ENCODE measurements around the gene TMC2.
A peak's percentile ranks its signal among the peaks of the same experiment; 100 is the strongest.
"Not testable (repeated sequence)": the region's sequence is repeated elsewhere in the genome, so short reads cannot be mapped to it uniquely, and the experiment has no call there.

Gene TMC2

DNA sequence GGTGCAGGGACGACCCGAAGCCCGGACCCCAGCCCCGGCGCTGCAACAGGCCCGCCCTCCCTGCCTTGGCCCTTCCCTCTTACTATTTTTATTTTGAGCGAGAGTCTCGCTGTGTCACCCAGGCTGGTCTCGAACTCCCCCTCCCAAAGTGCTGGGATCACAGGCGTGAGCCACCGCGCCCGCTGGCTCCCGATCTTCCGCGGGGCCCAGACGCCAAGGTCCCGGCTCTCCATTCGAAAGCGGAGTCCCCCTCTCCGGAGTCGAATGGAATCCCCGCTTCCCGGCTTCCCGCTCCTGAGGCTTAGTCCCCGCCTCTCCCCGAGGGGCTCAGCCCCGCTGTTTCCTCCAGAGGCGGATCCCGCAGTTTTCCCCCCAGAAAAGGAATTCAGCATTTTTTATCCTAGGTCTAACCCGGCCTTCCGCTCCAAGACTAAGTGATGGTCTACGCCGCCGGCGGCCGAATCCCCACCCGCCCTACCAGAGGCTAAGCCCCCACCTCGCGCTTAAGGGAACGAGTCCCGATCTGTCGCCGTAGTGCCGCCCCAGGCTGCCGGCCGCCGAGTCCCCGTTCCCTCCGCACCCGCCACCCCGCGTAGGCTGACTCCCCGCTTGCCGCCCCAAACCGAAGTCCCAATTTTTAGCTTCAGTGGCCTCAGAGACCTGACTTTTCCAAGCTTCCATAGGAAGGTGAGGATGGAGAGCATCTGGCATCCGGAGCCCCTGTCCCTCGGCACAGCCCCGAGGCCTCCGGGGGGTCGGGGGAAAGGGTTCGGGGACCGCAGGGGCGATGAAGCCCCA, 11.5 kb upstream of the TMC2 start:
- peak; percentile 12 to 23 for DNase-seq

- not testable (repeated sequence) for DNase-seq
Observed at GRCh38 chr20:2526218-2526583, 10.2 kb upstream of the TMC2 start.

DNA sequence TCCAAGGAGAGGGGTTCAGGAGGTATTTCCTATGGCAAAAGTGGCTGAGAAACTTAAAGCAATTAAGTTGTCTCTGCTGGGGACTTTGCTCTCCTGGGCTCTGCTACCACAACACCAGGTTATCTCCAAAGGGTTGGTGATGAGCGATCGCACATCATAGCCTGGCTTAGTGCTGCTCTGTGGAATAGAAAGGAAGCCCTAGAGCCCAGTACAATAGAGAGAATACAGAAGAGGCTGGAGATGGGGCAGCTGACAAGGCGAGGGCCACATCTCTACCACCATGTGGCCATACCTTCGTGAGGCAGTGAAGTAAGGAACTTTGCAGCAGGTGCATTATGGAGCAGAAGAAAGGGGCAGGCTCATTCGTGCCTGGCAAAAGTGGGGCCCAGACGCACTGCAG, 8.6 kb upstream of the TMC2 start:
- no peak for DNase-seq

GRCh38 chr20:2528671-2529271, 7.6 kb upstream of the TMC2 start:
- no peak for DNase-seq

DNA sequence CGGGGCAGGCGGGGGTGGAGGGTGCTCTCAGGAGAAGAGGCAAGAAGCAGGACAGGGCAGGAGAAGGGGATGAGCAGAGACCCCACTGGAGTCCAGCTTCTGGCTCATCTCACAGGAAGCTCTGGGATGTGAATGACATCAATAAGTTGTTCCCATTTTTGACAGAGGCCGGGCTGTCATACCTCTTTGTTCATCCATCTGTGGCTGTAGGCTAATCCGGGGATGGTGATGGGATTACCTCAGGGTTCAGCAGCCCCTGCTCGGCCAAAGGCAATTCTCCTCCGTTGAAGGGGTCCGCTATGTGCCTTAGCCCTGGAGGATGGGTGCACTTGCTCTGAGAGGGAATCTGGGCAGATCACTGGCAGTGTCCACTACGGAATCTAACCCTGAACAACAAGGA, 3.3 kb upstream of the TMC2 start:
- DNase-seq: no peak

DNA sequence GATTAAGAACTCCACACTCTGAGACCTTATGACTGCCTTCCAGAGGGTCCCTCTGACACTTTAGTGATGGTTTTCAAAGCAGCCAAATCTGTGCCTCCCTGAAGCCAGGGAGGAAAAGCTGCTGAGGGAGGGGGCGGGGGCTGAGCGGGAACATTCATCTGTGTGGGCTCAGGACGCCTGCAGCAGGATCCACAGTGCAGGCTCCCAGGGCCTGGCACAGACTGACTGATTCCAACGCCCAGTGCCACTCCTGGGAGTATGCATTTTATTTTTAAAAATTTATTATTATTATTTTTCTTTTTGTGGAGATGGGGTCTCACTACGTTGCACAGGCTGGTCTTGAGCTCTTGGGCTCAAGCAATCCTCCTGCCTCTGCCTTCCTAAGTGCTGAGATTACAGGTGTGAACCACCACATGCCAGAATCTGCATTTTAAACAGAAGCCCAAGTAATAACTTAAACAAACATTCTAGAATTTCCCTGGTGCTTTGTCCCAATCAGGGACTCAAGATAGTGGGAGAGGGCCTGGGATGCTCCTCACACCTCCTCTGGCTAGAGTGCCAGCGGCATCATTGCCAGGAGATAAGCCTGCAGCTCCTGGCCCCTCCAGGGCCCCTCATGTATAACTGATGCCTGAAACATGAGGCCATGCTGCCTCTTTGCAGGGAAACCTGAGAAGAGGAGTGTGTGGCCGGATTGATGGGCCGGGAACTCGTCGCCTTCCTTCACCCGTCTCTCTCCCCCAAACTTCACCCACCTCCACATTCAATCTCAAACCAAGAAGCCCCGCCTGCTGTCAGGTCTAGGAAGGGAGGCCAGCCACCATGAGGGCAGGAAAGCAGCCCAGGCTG, 438 bp upstream of the TMC2 start:
- no peak for DNase-seq

DNA sequence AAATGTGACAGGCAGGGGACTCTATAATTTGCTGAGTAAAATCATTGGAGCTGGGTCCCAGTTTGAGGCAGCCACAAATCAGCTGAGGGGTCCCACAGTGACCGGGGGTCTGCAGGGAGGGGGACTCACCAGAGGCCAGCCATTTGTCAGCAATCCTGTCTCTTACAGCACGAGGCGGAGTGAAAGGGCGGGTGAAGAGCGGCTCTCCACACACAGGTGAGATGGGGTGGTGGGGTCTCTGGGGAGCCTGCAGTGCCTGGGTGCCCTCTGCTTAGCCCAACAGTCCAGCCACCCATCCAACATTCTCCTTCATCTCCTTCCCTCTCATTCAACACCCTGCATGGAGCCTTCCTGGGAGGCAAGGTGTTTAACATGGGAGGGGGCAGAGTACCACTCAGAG, 728 bp downstream of the TMC2 start:
- DNase-seq: no peak

GRCh38 chr20:2538356-2538755, 2.0 kb downstream of the TMC2 start:
- DNase-seq: no peak

GRCh38 chr20:2538931-2539720, 2.8 kb downstream of the TMC2 start:
- no peak for DNase-seq

GRCh38 chr20:2541940-2542339, 5.6 kb downstream of the TMC2 start:
- DNase-seq: no peak

GRCh38 chr20:2542361-2542760, 6.0 kb downstream of the TMC2 start:
- no peak for DNase-seq

GRCh38 chr20:2544211-2544610, 7.8 kb downstream of the TMC2 start:
- no peak for DNase-seq

- DNase-seq: no peak
Observed at GRCh38 chr20:2545594-2545993, 9.2 kb downstream of the TMC2 start.

DNA sequence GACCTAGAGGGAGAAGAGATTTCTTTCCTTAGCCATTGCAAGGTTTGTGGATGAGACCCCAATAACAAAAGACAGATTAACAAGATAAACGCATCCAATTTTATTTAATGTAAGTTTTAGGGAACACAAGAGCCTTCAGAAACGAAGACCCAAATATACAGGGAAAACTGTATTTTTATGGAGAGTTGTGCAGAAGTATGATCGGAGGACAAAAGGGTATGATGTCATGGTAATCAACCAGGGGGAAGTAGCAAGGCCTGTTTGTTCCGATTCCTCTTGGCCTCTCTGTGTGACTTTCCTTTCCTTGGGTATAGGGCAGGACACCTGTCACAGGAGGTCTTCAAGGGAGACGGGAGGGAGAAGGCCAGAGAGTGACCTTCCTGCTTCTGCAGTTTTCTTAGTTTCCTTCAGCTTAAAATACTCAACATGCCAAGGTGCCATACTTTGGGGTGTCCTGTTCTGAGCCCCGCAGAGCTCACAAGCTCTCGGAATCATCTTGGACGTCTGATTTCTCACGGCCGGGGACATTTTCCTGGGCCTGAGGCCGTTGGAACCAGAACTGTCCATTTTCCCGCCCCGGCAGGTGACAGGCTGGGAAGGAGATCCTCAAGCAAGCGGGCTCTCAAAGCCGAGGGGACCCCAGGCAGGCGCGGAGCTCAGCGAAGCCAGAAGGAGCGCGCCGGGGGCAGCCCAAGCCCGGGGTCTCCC, 21.7 kb downstream of the TMC2 start:
- DNase-seq: no peak

GRCh38 chr20:2558581-2559278, 22.4 kb downstream of the TMC2 start:
- no peak for DNase-seq

- no peak for DNase-seq
Observed at GRCh38 chr20:2559279-2559626, 22.9 kb downstream of the TMC2 start.

- no peak for DNase-seq
Observed at GRCh38 chr20:2559651-2560050, 23.3 kb downstream of the TMC2 start.

- DNase-seq: no peak
Observed at GRCh38 chr20:2563116-2563515, 26.7 kb downstream of the TMC2 start.

- DNase-seq: no peak
Observed at GRCh38 chr20:2564406-2564805, 28.0 kb downstream of the TMC2 start.

GRCh38 chr20:2575682-2576081, 39.3 kb downstream of the TMC2 start:
- no peak for DNase-seq

- no peak for DNase-seq
Observed at GRCh38 chr20:2576317-2576727, 39.9 kb downstream of the TMC2 start.

All from inflammatory macrophage (primary cell).